ENCODE measurements around the gene UBE2D2. TPM values are rescaled to one million over a fixed set of nuclear protein-coding genes. Genes with fewer than 3 reads are reported as not detected.
A peak's percentile ranks its signal among the peaks of the same experiment; 100 is the strongest.

Gene UBE2D2
- total and polyA plus RNA-seq, 10 of the 15 experiments (the other 5 are each of a cell fraction or from before 2014, with no cell fraction given): 58.6 to 245 (median 128) TPM

DNA sequence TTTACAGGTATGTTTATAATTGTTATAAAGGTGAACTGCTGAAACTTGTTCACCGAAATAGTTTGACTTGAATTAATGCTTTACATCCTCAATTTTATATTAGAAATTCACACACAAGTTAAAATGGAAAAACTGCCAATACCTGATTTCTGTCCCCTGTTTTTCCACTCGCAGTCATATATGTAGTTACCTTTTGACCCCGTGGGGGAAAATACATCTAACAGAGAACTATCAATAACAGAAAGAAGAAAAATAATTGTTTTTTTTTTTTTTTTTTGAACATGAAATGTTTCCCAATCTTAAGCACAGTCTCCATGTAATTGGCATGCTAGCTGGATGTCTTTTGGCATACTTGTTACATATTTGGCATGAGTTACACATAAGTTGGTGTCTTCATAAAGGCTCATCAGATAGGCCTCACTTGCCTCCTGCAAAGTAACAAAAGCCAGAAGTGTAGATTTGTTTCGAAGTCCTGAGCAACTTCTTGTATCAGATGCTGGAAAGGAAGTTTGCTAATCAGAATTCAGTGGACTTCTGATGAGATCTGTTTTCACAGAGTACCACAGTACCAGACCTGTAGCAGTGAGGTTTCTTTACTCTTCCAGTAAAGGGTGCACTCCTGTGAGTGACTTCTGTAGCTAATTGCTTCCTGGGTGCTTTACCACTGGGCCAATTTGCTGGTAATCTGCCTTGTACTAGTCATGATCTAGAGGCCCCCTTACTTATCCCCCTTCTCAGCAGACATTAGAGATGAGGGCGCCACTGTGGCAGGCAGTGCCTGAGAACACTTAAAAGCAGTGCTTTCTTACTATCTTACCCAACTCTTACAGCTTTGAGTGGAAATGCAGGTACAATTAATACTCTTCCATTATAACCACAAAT is 50.8 kb downstream of the UBE2D2 start:
- Histone ChIP-seq H3K4me2 (ENCODE audit: control insufficient read depth, insufficient read depth) (no peak overlapping the region), H3K9me3 (replicated peaks; ENCODE audit: control insufficient read depth, insufficient read depth, low read length) (no peaks in the 10 kb centered on the region), H3K27ac (ENCODE audit: control insufficient read depth, insufficient read depth) (peak overlapping the region; percentile 45; the same call in 1 of the 2 replicates), H3K27me3 (replicated peaks in 1 of 2; ENCODE audit: control insufficient read depth in 2 of 2, insufficient read depth in 2 of 2, low read length in 1 of 2) (no peaks in the 10 kb centered on the region), H3K4me1 (ENCODE audit: control insufficient read depth, insufficient read depth, low read length) (peaks cover 9% of the 10 kb centered on the region; the same call in 1 of the 2 replicates), H3K9ac (ENCODE audit: control insufficient read depth, insufficient read depth, low read length) (no peak overlapping the region), H4K20me1 (ENCODE audit: control insufficient read depth, insufficient read depth) (no peaks in the 10 kb centered on the region), H3K79me2 (ENCODE audit: control insufficient read depth, insufficient read depth, low read length) (peaks cover 30% of the 10 kb centered on the region), H2AFZ (ENCODE audit: control insufficient read depth, low read depth, low read length) (no peak overlapping the region), H3K36me3 (ENCODE audit: control insufficient read depth in 2 of 2, insufficient read depth in 2 of 2, low read length in 1 of 2) (peaks cover 3 to 9% of the 10 kb centered on the region in 2 experiments), H3K4me3 (no peak overlapping the region)
- ATAC-seq (peak; percentile 90), FAIRE-seq (no peak), DNase-seq (ENCODE audit: low read depth, low spot score) (no peak)
- ChIA-PET RAD21 (ENCODE audit: unreplicated experiment) (interaction anchor here (0.6 to 1.7 kb wide), 8 partner anchors 22 to 191 kb away, joined by 3 to 6 read pairs (median 4); no protein-coding TSS in a partner anchor), CTCF (interaction anchor here (0.6 to 4.2 kb wide), 12 partner anchors 11 to 837 kb away, joined by 3 to 20 read pairs (median 3); no protein-coding TSS in a partner anchor), SMC1A (ENCODE audit: uncharacterized antibody, unreplicated experiment) (interaction anchor here (0.5 to 2.5 kb wide), 12 partner anchors 10 to 190 kb away, joined by 3 to 9 read pairs (median 3); partner anchors contain the start of gene STING1), POLR2A (interaction anchor here (0.5 to 1.0 kb wide), 4 partner anchors 30 to 1038 kb away, joined by 3 to 5 read pairs (median 4); partner anchors contain the start of gene CXXC5)
- intact Hi-C loops (cut with micrococcal nuclease; ENCODE audit: unreplicated experiment) (loop anchor here (2.0 kb wide), 1 partner anchor 37 kb away; no protein-coding TSS in a partner anchor), in situ Hi-C loops (cut with MboI) (no loop called here)
- WGBS (ENCODE audit: insufficient coverage, insufficient replicate concordance, low lambda C conversion rate, missing lambda C conversion rate): 31% methylated on average over 5 of the region's 5 CpGs
- no TSS peak for BruUV-seq (replicated peaks)
- TF ChIP-seq, protein P1, sequence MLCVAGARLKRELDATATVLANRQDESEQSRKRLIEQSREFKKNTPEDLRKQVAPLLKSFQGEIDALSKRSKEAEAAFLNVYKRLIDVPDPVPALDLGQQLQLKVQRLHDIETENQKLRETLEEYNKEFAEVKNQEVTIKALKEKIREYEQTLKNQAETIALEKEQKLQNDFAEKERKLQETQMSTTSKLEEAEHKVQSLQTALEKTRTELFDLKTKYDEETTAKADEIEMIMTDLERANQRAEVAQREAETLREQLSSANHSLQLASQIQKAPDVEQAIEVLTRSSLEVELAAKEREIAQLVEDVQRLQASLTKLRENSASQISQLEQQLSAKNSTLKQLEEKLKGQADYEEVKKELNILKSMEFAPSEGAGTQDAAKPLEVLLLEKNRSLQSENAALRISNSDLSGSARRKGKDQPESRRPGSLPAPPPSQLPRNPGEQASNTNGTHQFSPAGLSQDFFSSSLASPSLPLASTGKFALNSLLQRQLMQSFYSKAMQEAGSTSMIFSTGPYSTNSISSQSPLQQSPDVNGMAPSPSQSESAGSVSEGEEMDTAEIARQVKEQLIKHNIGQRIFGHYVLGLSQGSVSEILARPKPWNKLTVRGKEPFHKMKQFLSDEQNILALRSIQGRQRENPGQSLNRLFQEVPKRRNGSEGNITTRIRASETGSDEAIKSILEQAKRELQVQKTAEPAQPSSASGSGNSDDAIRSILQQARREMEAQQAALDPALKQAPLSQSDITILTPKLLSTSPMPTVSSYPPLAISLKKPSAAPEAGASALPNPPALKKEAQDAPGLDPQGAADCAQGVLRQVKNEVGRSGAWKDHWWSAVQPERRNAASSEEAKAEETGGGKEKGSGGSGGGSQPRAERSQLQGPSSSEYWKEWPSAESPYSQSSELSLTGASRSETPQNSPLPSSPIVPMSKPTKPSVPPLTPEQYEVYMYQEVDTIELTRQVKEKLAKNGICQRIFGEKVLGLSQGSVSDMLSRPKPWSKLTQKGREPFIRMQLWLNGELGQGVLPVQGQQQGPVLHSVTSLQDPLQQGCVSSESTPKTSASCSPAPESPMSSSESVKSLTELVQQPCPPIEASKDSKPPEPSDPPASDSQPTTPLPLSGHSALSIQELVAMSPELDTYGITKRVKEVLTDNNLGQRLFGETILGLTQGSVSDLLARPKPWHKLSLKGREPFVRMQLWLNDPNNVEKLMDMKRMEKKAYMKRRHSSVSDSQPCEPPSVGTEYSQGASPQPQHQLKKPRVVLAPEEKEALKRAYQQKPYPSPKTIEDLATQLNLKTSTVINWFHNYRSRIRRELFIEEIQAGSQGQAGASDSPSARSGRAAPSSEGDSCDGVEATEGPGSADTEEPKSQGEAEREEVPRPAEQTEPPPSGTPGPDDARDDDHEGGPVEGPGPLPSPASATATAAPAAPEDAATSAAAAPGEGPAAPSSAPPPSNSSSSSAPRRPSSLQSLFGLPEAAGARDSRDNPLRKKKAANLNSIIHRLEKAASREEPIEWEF (IDR thresholded peaks at IDR 0.05; ENCODE audit: insufficient replicate concordance, low read depth, low read length): no peak
- TF ChIP-seq FOXM1 (IDR thresholded peaks at IDR 0.05; ENCODE audit: low read depth, low read length) (no peak), SUZ12 (IDR thresholded peaks at IDR 0.05; ENCODE audit: unreplicated experiment) (no peak), SREBF2 (IDR thresholded peaks at IDR 0.05; ENCODE audit: low read length) (no peak), ZNF207 (IDR thresholded peaks at IDR 0.05; ENCODE audit: borderline replicate concordance) (no peak), POLR2AphosphoS2 (IDR thresholded peaks at IDR 0.05; ENCODE audit: low read depth, low read length) (no peak), SRF (IDR thresholded peaks at IDR 0.05; ENCODE audit: low read depth in 2 of 2, low read length in 2 of 2) (no peak), MYC (IDR thresholded peaks at IDR 0.05; ENCODE audit: insufficient read depth, insufficient read length, insufficient replicate concordance, low read length, severe bottlenecking) (no peak), STAT3 (IDR thresholded peaks at IDR 0.05; ENCODE audit: low read depth, low read length) (no peak), TCF7 (IDR thresholded peaks at IDR 0.05; ENCODE audit: borderline replicate concordance) (no peak), EZH2 (IDR thresholded peaks at IDR 0.05; ENCODE audit: borderline replicate concordance, control insufficient read depth, low read depth, low read length) (no peak), PAX8 (IDR thresholded peaks at IDR 0.05) (no peak)
- TF ChIP-seq, protein P2, sequence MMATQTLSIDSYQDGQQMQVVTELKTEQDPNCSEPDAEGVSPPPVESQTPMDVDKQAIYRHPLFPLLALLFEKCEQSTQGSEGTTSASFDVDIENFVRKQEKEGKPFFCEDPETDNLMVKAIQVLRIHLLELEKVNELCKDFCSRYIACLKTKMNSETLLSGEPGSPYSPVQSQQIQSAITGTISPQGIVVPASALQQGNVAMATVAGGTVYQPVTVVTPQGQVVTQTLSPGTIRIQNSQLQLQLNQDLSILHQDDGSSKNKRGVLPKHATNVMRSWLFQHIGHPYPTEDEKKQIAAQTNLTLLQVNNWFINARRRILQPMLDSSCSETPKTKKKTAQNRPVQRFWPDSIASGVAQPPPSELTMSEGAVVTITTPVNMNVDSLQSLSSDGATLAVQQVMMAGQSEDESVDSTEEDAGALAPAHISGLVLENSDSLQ (IDR thresholded peaks at IDR 0.05): peak; percentile 37; the same call in 1 of the 2 replicates
- TF ChIP-seq, protein P3, sequence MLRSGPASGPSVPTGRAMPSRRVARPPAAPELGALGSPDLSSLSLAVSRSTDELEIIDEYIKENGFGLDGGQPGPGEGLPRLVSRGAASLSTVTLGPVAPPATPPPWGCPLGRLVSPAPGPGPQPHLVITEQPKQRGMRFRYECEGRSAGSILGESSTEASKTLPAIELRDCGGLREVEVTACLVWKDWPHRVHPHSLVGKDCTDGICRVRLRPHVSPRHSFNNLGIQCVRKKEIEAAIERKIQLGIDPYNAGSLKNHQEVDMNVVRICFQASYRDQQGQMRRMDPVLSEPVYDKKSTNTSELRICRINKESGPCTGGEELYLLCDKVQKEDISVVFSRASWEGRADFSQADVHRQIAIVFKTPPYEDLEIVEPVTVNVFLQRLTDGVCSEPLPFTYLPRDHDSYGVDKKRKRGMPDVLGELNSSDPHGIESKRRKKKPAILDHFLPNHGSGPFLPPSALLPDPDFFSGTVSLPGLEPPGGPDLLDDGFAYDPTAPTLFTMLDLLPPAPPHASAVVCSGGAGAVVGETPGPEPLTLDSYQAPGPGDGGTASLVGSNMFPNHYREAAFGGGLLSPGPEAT (IDR thresholded peaks at IDR 0.05; ENCODE audit: low read depth): no peak
